Natural killer cell (primary cell): ENCODE measurements around the gene ADAMTSL5. TPM values are rescaled to one million over a fixed set of nuclear protein-coding genes. Genes with fewer than 3 reads are reported as not detected.

Experiments
- ATAC-seq, 3 donors: fragments of 150-1000 bp in 2 of 3; fragments of 200-7000 bp in 1 of 3; cut with Tn5 transposase; 1 replicate in 1 of 3; 2 replicates in 2 of 3; pipeline ENCODE4 v1.10.0; 2021; ENCODE audit warnings: mild to moderate bottlenecking in 2 of 3, moderate library complexity in 2 of 3
- DNase-seq, 2 donors: peaks; one replicate each; pipeline versions ENCODE4 v3.0.0 to v3.0.0-alpha.2; 2013 to 2021; ENCODE audit warnings: mixed read lengths in 1 of 2
- H3K27ac ChIP-seq: one replicate; pipeline ENCODE4 v1.5.1; 2013; ENCODE audit warnings: mild to moderate bottlenecking, low read length
- H3K27me3 ChIP-seq: one replicate; pipeline ENCODE4 v1.6.1; 2013; ENCODE audit warnings: low read length; ENCODE audit not compliant: control insufficient read depth, insufficient read depth
- H3K36me3 ChIP-seq: one replicate; pipeline ENCODE4 v1.6.1; 2013; ENCODE audit warnings: low read length; ENCODE audit not compliant: control insufficient read depth, insufficient read depth
- H3K4me1 ChIP-seq: one replicate; pipeline ENCODE4 v1.6.1; 2013; ENCODE audit warnings: low read length; ENCODE audit not compliant: control insufficient read depth, insufficient read depth
- H3K4me3 ChIP-seq: one replicate; pipeline ENCODE4 v1.5.1; 2013; ENCODE audit warnings: low read length
- H3K9me3 ChIP-seq: one replicate; pipeline ENCODE4 v1.6.1; 2013; ENCODE audit warnings: low read length; ENCODE audit not compliant: control insufficient read depth, insufficient read depth
- H3K27ac Mint-ChIP-seq, 2 donors: one replicate each; pipeline ENCODE4 v1.8.0; 2022; ENCODE audit warnings: mild to moderate bottlenecking in 2 of 2, mixed read lengths in 2 of 2, moderate library complexity in 1 of 2
- H3K27me3 Mint-ChIP-seq, 2 donors: one replicate each; pipeline ENCODE4 v1.8.0; 2022; ENCODE audit warnings: low read depth in 2 of 2, mixed read lengths in 2 of 2
- H3K36me3 Mint-ChIP-seq: one replicate; pipeline ENCODE4 v1.8.0; 2022; ENCODE audit warnings: mixed read lengths
- H3K4me1 Mint-ChIP-seq, 2 donors: one replicate each; pipeline ENCODE4 v1.8.0; 2022; ENCODE audit warnings: mixed read lengths in 2 of 2
- H3K4me3 Mint-ChIP-seq: one replicate; pipeline ENCODE4 v1.8.0; 2022; ENCODE audit warnings: mild to moderate bottlenecking, moderate library complexity, mixed read lengths
- H3K9me3 Mint-ChIP-seq, 2 donors: one replicate each; pipeline ENCODE4 v1.8.0; 2022; ENCODE audit warnings: mixed read lengths in 2 of 2
- WGBS: methylation state at CpG from one replicate; pipeline ENCODE4 v1.1.7; 2013; ENCODE audit warnings: missing lambda C conversion rate; ENCODE audit not compliant: insufficient coverage; 5-methylcytosine and 5-hydroxymethylcytosine counted together
- intact Hi-C: fragments of 100-400 bp; cut with micrococcal nuclease; formaldehyde crosslinking; loops from one replicate; pipeline ENCODE4 v1.14.2; 2022
- total RNA-seq, 4 donors: library from RNA; stranded (reverse); fragments of 120-200 nt in 1 of 4; gene quantifications; one replicate each; pipeline versions ENCODE4 v1.2.3 to v1.2.4, GENCODE V29; 2013 to 2022
- TF ChIP-seq, protein P1 (sequence below): fragments of 200-600 bp; IDR thresholded peaks from one replicate; pipeline ENCODE4 v1.8.0; 2022; ENCODE audit warnings: antibody characterized with exemption

ADAMTSL5 gene
- total RNA-seq, 3 donors from 2014 or later (not counting 1 experiment from before 2014, with no cell fraction given) = 0.70 to 2.5 (median 1.0) TPM

DNA sequence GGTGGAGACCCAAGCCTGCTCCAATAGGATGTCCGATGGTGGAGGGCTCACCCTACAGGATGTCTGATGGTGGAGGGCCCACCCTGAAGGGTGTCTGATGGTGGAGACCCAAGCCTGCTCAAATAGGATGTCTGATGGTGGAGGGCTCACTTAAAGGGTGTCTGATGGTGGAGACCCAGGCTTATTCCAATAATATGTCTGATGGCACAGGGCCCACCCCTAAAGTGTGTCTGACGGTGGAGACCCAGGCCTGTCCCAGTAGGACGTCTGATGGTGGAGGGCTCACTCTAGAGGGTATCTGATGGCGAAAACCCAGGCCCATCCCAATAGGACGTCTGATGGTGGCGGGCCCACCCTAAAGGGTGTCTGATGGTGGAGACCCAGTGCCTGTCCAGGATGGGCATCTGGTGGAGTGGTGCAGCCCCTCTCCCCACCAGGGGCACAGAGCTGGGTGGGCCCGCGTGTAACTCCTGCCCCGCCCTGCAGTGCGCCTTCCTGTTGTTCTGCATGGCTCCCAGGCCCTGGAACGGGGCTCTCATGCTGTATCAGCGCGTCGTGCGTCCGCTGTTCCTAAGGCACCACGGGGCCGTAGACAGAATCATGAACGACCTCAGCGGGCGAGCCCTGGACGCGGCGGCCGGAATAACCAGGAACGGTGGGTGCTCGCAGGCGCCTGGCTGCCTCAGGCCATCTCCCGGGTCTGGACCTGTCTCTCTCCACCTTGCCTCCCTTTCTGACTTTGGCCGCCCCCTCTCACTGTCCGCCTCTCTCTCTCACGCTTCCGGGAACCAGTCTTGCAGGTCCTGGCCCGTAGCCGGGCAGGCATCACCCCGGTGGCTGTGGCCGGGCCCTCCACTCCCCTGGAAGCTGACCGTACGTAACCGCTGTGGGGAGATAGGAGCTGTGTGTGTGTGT is 16.8 kb downstream of the ADAMTSL5 start:
- ATAC-seq (no peak), DNase-seq (no peak)
- intact Hi-C loops = loop anchor here (10.0 kb wide), 1 partner anchor 221 kb away; the partner anchor contains the start of gene FAM174C
- Histone ChIP-seq H3K4me3 (no peak overlapping the region), H3K27me3 (no peaks in the 10 kb centered on the region), H3K9me3 (no peaks in the 10 kb centered on the region), H3K36me3 (no peaks in the 10 kb centered on the region), H3K4me1 (peaks cover 8% of the 10 kb centered on the region), H3K27ac (no peak overlapping the region)
- peaks cover 5 to 7% of the 10 kb centered on the region in 2 donors for H3K4me1 Mint-ChIP-seq
- no peaks in the 10 kb centered on the region for H3K27me3 Mint-ChIP-seq
- H3K4me3 Mint-ChIP-seq = no peak overlapping the region
- H3K9me3 Mint-ChIP-seq = no peaks in the 10 kb centered on the region
- TF ChIP-seq, protein P1, sequence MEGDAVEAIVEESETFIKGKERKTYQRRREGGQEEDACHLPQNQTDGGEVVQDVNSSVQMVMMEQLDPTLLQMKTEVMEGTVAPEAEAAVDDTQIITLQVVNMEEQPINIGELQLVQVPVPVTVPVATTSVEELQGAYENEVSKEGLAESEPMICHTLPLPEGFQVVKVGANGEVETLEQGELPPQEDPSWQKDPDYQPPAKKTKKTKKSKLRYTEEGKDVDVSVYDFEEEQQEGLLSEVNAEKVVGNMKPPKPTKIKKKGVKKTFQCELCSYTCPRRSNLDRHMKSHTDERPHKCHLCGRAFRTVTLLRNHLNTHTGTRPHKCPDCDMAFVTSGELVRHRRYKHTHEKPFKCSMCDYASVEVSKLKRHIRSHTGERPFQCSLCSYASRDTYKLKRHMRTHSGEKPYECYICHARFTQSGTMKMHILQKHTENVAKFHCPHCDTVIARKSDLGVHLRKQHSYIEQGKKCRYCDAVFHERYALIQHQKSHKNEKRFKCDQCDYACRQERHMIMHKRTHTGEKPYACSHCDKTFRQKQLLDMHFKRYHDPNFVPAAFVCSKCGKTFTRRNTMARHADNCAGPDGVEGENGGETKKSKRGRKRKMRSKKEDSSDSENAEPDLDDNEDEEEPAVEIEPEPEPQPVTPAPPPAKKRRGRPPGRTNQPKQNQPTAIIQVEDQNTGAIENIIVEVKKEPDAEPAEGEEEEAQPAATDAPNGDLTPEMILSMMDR = no peak
- no peak overlapping the region for H3K27ac Mint-ChIP-seq
- H3K36me3 Mint-ChIP-seq = no peaks in the 10 kb centered on the region
- 85% methylated on average over 40 of the region's 40 CpGs for WGBS

DNA sequence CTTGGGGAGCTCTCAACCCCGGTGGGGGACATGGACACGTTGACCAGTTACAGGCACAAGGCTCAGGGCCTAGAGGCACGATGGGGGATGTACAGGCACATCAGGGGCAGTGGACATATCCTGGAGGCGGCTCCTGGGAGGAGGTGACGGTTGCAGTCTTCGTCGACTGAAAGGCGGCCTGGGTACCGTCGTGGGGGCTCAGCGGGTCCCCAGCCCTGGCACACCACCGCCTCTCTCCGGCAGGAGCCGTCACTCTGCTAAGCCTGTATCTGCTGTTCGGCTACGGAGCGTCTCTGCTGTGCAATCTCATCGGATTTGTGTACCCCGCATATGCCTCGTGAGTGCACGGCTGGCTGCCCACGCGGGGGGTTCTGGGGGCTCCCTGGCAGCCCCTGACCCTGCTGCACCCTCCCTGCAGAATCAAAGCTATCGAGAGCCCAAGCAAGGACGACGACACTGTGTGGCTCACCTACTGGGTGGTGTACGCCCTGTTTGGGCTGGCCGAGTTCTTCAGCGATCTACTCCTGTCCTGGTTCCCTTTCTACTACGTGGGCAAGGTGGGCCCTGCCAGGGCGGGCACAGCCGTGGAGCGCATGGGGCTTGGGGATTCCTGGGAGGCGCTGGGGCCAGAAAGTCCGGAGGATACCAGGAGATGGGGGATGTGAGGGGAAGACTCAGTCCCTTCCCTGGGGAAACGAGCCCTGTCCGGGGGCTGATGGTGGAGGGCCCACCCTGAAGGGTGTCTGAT is 17.6 kb downstream of the ADAMTSL5 start:
- H3K27ac Mint-ChIP-seq = no peak overlapping the region
- no peak for DNase-seq
- TF ChIP-seq, protein P1 = no peak
- 86% methylated on average over 37 of the region's 37 CpGs for WGBS
- H3K4me1 Mint-ChIP-seq = peaks cover 10 to 12% of the 10 kb centered on the region in 2 donors
- intact Hi-C loops = loop anchor here (10.0 kb wide), 1 partner anchor 220 kb away; the partner anchor contains the start of gene FAM174C
- H3K9me3 ChIP-seq = no peaks in the 10 kb centered on the region
- peaks cover 8% of the 10 kb centered on the region for H3K4me1 ChIP-seq
- H3K9me3 Mint-ChIP-seq = no peaks in the 10 kb centered on the region
- no peak overlapping the region for H3K4me3 Mint-ChIP-seq
- no peak overlapping the region for H3K27ac ChIP-seq
- no peaks in the 10 kb centered on the region for H3K27me3 Mint-ChIP-seq
- H3K36me3 ChIP-seq = no peaks in the 10 kb centered on the region
- ATAC-seq = no peak
- H3K27me3 ChIP-seq = no peaks in the 10 kb centered on the region
- H3K36me3 Mint-ChIP-seq = no peaks in the 10 kb centered on the region
- no peak overlapping the region for H3K4me3 ChIP-seq

DNA sequence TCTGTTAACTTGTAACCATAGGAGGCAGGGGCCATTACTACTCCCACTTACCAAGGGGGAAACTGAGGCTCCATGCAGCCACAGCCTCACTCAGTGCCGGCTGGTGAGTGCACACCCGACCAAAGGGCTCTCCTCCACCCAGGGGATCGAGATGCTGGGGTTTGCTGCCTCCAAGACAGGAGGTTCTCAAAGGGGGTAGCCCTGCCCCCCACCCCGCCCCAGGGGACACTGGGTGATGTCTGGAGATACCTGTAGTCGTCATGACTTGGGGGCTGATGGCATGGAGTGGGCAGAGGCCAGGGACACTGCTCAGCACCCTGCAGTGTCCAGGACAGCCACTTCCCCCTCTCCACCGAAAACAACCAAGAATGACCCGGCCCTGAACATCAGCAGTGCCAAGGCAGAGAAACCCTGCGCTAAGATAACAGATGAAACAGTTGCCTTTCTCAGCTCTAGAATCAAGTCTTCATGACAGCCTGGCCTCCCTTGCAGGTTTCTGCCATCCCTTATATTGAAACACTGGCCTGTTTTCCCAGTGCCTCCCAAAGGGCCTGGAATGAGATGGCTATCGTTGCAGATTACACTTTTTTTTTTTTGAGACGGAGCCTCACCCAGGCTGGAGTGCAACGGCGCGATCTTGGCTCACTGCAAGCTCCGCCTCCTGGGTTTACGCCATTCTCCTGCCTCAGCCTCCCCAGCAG is 18.6 kb downstream of the ADAMTSL5 start:
- H3K9me3 Mint-ChIP-seq = no peaks in the 10 kb centered on the region
- intact Hi-C loops = loop anchor here (10.0 kb wide), 1 partner anchor 219 kb away; the partner anchor contains the start of gene FAM174C
- H3K36me3 Mint-ChIP-seq = no peaks in the 10 kb centered on the region
- no peaks in the 10 kb centered on the region for H3K27me3 Mint-ChIP-seq
- DNase-seq (no peak), ATAC-seq (no peak)
- TF ChIP-seq, protein P1 = no peak
- Histone ChIP-seq H3K4me1 (peaks cover 16% of the 10 kb centered on the region), H3K27ac (no peak overlapping the region), H3K4me3 (no peak overlapping the region), H3K9me3 (no peaks in the 10 kb centered on the region), H3K36me3 (no peaks in the 10 kb centered on the region), H3K27me3 (no peaks in the 10 kb centered on the region)
- WGBS = 82% methylated on average over 15 of the region's 15 CpGs
- no peak overlapping the region for H3K4me3 Mint-ChIP-seq
- H3K4me1 Mint-ChIP-seq = peaks cover 16 to 17% of the 10 kb centered on the region in 2 donors
- no peak overlapping the region for H3K27ac Mint-ChIP-seq
